Stimulated activated naive CD4-positive, alpha-beta T cell treated with Interleukin-2 at 50 U/mL for 16 hours (primary cell): Measurements from ENCODE around the gene SIPA1L3.

Experiments
- DNase-seq: peaks from one replicate; lab custom pipeline; 2025; lab: John Stamatoyannopoulos, UW

SIPA1L3 gene

GRCh38 chr19:38111898-38112297 lies 204.9 kb downstream of the SIPA1L3 start:
- DNase-seq: no peak

- DNase-seq: no peak
Observed at GRCh38 chr19:38114651-38115050, 207.6 kb downstream of the SIPA1L3 start.

GRCh38 chr19:38115271-38115802 lies 208.3 kb downstream of the SIPA1L3 start:
- DNase-seq: no peak

- no peak for DNase-seq
Observed at GRCh38 chr19:38118176-38118575, 211.2 kb downstream of the SIPA1L3 start.

- DNase-seq: no peak
Observed at GRCh38 chr19:38120471-38121025, 213.5 kb downstream of the SIPA1L3 start.

GRCh38 chr19:38122402-38123093 lies 215.5 kb downstream of the SIPA1L3 start:
- DNase-seq: no peak

GRCh38 chr19:38125238-38125637 lies 218.2 kb downstream of the SIPA1L3 start:
- DNase-seq: no peak

DNA sequence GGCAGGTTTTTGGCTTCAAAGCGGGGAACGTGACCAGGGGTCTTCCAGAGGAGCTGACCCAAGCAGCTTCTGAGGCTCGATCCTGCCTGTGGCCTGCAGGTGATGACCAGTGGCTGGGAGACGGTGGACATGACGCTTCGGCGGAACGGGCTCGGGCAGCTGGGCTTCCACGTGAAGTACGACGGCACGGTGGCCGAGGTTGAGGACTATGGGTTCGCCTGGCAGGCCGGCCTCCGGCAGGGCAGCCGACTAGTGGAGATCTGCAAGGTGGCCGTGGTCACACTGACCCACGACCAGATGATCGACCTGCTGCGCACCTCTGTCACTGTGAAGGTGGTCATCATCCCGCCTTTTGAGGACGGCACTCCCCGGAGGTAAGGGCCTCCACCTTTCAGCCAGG lies 223.4 kb downstream of the SIPA1L3 start:
- no peak for DNase-seq

GRCh38 chr19:38132781-38133180 lies 225.8 kb downstream of the SIPA1L3 start:
- DNase-seq: no peak

GRCh38 chr19:38133319-38133718 lies 226.3 kb downstream of the SIPA1L3 start:
- DNase-seq: no peak

DNA sequence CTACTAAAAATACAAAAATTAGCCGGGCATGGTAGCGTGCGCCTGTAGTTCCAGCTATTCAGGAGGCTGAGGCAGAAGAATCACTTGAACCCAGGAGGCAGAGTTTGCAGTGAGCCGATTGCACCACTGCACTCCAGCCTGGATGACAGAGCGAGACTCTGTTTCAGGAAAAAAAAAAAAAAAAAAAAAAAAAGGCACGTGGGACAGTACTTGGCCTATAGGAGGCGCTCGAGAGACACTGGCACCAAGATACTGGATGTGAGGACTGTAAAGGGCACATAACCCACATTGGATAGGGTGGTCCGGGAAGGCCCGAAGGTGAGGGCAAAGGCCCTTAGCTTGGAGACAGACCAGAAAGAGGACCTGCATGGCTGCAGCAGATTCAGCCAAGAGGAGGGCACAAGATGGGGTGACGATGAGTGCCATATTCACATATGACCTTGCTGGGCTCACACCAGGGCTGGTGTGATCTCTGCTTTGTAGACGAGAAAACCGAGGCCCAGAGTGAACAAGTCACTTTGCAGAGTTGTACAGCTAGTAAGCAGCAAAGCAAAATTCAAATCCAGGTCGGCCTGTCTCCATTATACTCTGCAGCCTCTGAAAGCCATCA lies 227.6 kb downstream of the SIPA1L3 start:
- DNase-seq: peak; percentile 6

DNA sequence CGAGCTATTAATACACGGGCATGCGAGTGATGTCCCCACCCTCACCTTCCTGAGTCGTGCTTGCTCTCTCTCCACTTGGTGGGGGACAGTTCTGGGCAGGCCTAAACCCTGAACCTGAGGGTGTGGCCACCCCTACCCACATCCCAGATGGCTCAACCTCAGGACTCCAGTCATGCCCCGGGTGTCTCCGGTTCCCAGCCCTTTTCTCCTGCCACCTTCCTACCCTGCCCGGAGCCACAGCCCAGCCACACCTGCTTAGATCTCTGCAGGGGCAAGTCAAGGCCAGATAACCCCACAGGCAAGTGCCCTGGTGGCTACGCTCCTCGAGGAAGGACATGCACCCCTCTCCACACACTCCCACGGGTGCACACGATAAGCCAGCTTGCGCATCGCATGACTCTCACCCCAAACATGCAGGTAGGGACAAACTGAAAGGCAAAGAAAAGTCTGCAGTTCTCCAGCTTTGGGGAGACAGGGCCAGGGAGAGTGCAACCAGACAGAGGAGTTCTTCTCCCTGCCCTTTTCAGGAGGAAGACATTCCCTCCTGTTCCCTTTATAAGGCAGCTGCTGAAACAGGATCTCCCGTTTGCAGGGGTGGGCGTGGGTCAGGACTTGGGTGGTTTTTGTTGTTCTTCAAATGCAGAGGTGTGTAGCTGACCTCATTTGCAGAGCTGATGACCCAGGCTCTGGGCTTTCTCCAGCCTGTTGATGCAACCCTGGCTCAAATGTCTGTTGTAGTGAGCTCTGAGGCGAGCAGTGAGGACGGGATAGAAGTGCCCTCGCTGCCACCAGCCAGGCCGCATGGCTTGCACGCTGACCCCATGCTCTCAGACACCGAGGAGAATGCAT lies 228.4 kb downstream of the SIPA1L3 start:
- no peak for DNase-seq

DNA sequence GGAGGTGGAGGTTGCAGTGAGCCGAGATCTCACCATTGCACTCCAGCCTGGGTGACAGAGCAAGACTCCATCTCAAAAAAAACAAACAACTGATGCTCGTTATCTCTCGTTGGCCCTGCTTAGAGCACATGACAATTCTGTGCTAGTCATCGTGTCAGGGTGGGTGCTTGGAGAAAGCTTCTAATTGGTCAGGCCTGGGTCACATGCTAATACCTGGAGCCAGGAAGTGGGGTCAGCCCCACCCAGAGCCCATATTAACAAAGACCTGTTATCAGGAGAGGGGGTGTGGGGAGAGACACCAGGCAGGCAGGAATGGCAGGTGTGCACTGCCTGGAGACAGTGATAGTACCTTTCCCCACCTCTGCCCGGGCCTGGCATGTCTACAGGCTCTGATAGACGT lies 232.1 kb downstream of the SIPA1L3 start:
- no peak for DNase-seq

DNA sequence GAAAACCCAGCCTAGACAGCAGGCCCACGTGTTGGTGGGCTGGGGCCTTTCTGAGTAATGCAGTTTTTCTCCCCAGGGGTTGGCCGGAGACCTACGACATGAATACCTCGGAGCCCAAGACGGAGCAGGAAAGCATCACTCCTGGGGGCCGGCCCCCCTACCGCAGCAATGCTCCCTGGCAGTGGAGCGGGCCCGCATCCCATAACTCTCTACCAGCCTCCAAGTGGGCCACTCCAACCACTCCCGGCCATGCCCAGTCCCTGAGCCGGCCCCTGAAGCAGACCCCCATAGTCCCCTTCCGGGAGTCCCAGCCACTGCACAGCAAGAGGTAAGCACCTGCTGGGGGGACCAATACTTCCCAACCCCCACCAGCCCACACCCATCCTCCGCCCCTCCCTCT lies 234.1 kb downstream of the SIPA1L3 start:
- DNase-seq: no peak

- DNase-seq: peak; percentile 16
Observed at GRCh38 chr19:38142176-38143035, 235.4 kb downstream of the SIPA1L3 start.

- DNase-seq: no peak
Observed at GRCh38 chr19:38143847-38144246, 236.8 kb downstream of the SIPA1L3 start.

GRCh38 chr19:38144667-38145066 lies 237.7 kb downstream of the SIPA1L3 start:
- no peak for DNase-seq

- no peak for DNase-seq
Observed at GRCh38 chr19:38145623-38146022, 238.6 kb downstream of the SIPA1L3 start.

DNA sequence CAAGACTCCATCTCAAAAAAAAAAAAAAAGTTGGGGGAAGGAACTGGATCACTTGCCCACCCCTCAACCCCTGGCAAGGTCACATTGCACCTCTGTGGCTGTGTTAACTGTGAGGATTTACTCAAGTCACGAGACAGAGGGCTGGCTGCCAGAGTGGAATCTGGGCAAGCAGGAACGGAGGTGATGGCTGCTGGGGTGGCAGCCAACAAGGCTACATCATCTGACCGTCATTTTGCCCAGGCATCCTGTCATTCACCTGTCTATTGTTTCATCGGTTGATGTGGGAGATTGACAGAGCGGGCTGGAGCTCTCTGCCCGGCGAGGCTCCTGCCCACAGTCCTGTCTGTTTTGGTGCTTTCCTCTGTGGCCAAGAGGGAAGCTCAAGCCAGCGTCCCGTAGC lies 241.3 kb downstream of the SIPA1L3 start:
- no peak for DNase-seq

DNA sequence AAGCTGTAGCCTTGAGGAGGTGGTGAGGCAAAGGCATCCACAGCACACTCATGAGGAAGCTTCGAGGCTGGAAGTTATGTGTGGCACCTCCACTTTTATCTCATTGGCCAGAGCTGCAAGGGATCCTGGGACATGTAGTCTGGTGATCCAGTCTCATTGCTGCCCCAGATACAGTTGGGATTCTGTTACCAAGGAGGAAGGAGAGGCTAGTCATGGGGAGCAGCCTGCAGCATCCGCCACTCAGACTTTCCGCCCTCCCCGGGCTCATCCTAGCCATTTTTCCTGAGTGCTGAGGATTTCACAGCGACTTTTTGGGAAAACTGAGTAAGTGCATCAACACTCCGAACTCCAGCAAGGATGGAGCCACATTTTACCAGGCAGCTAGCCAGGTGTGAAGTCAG lies 242.7 kb downstream of the SIPA1L3 start:
- DNase-seq: no peak

DNA sequence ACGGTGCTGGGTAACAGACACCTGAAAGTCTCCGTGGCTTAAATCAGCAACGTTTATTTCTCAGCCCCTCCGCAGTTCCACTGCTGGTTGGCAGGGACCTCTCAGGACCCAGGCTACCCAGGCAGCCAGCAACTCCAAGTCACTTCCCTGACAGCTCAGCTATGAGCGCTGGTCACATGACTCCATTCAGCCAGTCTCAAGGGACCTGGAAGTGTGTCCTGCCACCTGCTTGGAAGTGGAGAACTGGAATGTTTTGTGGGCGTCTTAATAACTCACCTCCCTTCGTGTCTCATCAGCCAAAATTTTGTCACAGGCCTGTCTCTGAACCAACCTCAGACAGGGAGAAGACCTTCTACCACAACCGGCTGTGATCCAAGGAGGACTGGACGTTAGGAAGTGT lies 244.2 kb downstream of the SIPA1L3 start:
- no peak for DNase-seq
